ENCODE data around the gene GIGYF1. TPM values are rescaled to one million over a fixed set of nuclear protein-coding genes. Genes with fewer than 3 reads are reported as not detected.
"Not testable (repeated sequence)": the region's sequence is repeated elsewhere in the genome, so short reads cannot be mapped to it uniquely, and the experiment has no call there.

GIGYF1 gene
- total RNA-seq, 4 donors from 2014 or later, result 8.0 to 24.2 (median 13.8) TPM

GRCh38 chr7:100719523-100720278, 25.7 kb upstream of the GIGYF1 start:
- H3K4me1 ChIP-seq, result peaks cover 9 to 27% (median 11%) of the 10 kb centered on the region in 3 donors
- no peak overlapping the region for H3K4me3 ChIP-seq
- no peak overlapping the region for H3K27ac ChIP-seq
- no peaks in the 10 kb centered on the region for H3K36me3 ChIP-seq
- no peak for DNase-seq
- no peaks in the 10 kb centered on the region for H3K9me3 ChIP-seq
- intact Hi-C loops (cut with DNase I), result no loop called here
- TF ChIP-seq CTCF (IDR thresholded peaks at IDR 0.05) (no peak), POLR2A (IDR thresholded peaks at IDR 0.05) (no peak)
- 28 to 36% methylated on average over 4 to 5 of the region's 8 CpGs for WGBS, 2 donors
- peaks cover 7 to 57% (median 12%) of the 10 kb centered on the region in 4 donors for H3K27me3 ChIP-seq

DNA sequence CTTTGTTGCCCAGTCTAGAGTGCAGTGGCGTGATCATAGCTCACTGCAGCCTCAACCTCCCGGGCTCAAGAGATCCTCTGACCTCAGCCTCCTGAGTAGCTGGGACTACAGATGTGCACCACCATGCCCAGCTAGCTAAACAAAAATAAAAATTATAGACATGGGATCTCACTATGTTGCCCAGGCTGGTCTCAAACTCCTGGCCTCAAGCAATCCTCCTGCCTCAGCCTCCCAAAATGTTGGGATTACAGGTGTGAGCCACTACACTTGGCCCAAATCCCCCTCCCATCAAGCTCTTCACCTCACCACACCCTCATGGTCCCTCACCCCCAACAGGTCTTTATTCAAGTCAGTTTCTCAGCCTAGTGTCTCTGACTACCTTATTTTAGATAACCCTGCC, 23.0 kb upstream of the GIGYF1 start:
- DNase-seq; H3K36me3 ChIP-seq; H3K27ac ChIP-seq; H3K4me3 ChIP-seq; intact Hi-C loops (cut with DNase I); H3K9me3 ChIP-seq: not testable (repeated sequence)
- Histone ChIP-seq H3K27me3 (peaks cover 7 to 34% (median 12%) of the 10 kb centered on the region in 4 donors), H3K4me1 (peaks cover 9 to 27% (median 11%) of the 10 kb centered on the region in 3 donors)
- 86 to 94% methylated on average over 2 of the region's 2 CpGs for WGBS, 2 donors

DNA sequence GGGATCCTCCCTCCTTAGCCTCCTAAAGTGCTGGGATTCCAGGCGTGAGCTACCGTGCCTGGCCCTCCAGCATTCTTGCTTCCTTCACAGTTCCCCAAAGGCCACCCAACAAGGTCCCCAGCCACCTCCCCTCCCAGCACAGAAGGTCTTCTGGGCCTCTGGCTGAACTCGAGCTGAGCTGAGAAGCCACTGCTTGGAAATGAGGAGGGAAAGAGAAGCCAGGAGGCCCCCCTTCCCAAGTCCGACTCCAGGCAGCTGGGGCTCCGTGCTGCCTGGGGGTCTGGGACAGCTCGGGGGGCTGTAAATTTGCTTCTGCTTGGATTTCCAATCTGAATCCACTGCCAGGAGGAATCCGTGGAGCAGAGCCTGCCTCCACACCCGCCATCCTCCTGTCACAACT, 20.7 kb upstream of the GIGYF1 start:
- H3K27ac ChIP-seq, result no peak overlapping the region
- H3K4me1 ChIP-seq, result peaks cover 0 to 11% (median 0%) of the 10 kb centered on the region in 3 donors
- no peak for DNase-seq
- no peaks in the 10 kb centered on the region for H3K9me3 ChIP-seq
- no peaks in the 10 kb centered on the region for H3K36me3 ChIP-seq
- peaks cover 0 to 10% (median 0%) of the 10 kb centered on the region in 4 donors for H3K27me3 ChIP-seq
- H3K4me3 ChIP-seq, result no peak overlapping the region
- WGBS, 2 donors, result 62 to 70% methylated on average over 2 to 6 of the region's 8 CpGs
- TF ChIP-seq CTCF (IDR thresholded peaks at IDR 0.05), result no peak
- TF ChIP-seq POLR2A (IDR thresholded peaks at IDR 0.05), result no peak
- intact Hi-C loops (cut with DNase I), result no loop called here

GRCh38 chr7:100711369-100711768, 17.3 kb upstream of the GIGYF1 start:
- H3K4me3 ChIP-seq, result no peak overlapping the region
- DNase-seq, result no peak
- peaks cover 10 to 18% (median 13%) of the 10 kb centered on the region in 3 donors for H3K4me1 ChIP-seq
- 73 to 86% methylated on average over 9 to 10 of the region's 11 CpGs for WGBS, 2 donors
- no peaks in the 10 kb centered on the region for H3K27me3 ChIP-seq
- peaks cover 0 to 25% (median 0%) of the 10 kb centered on the region in 3 donors for H3K36me3 ChIP-seq
- intact Hi-C loops (cut with DNase I), result no loop called here
- TF ChIP-seq POLR2A (IDR thresholded peaks at IDR 0.05) (no peak), CTCF (IDR thresholded peaks at IDR 0.05) (no peak)
- no peaks in the 10 kb centered on the region for H3K9me3 ChIP-seq
- H3K27ac ChIP-seq, result no peak overlapping the region

GRCh38 chr7:100710452-100710851, 16.4 kb upstream of the GIGYF1 start:
- no peaks in the 10 kb centered on the region for H3K27me3 ChIP-seq
- intact Hi-C loops (cut with DNase I), result no loop called here
- DNase-seq, result no peak
- H3K27ac ChIP-seq, result no peak overlapping the region
- 80 to 92% methylated on average over 4 of the region's 4 CpGs for WGBS, 2 donors
- peaks cover 0 to 25% (median 0%) of the 10 kb centered on the region in 3 donors for H3K36me3 ChIP-seq
- no peaks in the 10 kb centered on the region for H3K9me3 ChIP-seq
- no peak for TF ChIP-seq CTCF (IDR thresholded peaks at IDR 0.05)
- no peak for TF ChIP-seq POLR2A (IDR thresholded peaks at IDR 0.05)
- H3K4me3 ChIP-seq, result no peak overlapping the region
- peaks cover 10 to 19% (median 13%) of the 10 kb centered on the region in 3 donors for H3K4me1 ChIP-seq

All from esophagus squamous epithelium (tissue), 5 donors.